GM12874 (cell line): ENCODE results near the gene ST3GAL3.

Experiments used
- TF ChIP-seq, protein P1 (sequence below): IDR thresholded peaks from 2 replicates; pipeline ENCODE4 v1.5.1; 2011; ENCODE audit warnings: low read depth, mild to moderate bottlenecking, control low read depth, low read length, moderate library complexity; ENCODE audit not compliant: insufficient read depth

ST3GAL3 gene

GRCh38 chr1:43688109-43688387 is 19.3 kb upstream of the ST3GAL3 start:
- TF ChIP-seq, protein P1, sequence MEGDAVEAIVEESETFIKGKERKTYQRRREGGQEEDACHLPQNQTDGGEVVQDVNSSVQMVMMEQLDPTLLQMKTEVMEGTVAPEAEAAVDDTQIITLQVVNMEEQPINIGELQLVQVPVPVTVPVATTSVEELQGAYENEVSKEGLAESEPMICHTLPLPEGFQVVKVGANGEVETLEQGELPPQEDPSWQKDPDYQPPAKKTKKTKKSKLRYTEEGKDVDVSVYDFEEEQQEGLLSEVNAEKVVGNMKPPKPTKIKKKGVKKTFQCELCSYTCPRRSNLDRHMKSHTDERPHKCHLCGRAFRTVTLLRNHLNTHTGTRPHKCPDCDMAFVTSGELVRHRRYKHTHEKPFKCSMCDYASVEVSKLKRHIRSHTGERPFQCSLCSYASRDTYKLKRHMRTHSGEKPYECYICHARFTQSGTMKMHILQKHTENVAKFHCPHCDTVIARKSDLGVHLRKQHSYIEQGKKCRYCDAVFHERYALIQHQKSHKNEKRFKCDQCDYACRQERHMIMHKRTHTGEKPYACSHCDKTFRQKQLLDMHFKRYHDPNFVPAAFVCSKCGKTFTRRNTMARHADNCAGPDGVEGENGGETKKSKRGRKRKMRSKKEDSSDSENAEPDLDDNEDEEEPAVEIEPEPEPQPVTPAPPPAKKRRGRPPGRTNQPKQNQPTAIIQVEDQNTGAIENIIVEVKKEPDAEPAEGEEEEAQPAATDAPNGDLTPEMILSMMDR, result no peak

- TF ChIP-seq, protein P1, result no peak
Measured at GRCh38 chr1:43688594-43689000, 18.7 kb upstream of the ST3GAL3 start.

DNA sequence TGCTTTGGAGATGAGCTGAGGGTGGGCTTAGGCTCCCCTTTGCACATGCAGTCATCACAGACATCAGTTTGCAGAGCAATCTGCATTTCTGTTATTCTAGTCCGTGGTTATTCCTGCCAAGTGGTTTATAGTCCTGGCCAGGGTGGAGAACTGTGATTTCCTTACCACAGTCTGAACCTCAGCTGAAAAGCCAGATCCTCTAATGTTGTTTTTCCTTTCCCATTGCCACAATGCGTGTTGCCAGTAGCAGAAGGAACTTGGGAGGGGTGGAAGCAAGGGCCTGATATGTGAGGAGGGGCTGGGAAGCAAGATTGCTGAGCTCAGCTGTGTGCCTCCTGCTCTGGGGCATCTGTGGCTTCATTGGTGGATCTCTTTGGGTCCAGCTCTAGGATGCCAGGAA is 18.0 kb upstream of the ST3GAL3 start:
- TF ChIP-seq, protein P1, result no peak

GRCh38 chr1:43691871-43692815 is 15.2 kb upstream of the ST3GAL3 start:
- TF ChIP-seq, protein P1, result no peak

DNA sequence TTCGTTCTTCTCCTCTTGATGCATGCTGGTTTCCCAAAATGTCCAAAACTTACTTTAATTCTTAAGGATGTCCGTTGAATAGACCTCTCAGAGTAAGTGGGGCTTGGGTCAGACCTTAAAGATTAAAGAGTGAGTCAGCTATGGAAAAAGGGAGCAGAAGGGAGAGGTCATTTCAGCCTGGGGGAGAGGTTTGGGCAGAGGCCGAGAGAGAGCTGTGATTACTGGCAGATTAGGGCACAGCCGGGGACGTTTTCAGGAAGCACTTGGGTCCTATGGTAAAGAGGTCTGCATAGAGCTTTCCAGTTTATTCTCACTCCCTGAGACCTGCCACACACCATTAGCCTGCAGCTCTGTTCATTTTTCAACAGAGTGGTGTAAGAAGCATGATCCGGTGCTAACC is 14.0 kb upstream of the ST3GAL3 start:
- TF ChIP-seq, protein P1, result no peak

- TF ChIP-seq, protein P1, result no peak
Measured at GRCh38 chr1:43699281-43699680, 8.1 kb upstream of the ST3GAL3 start.

DNA sequence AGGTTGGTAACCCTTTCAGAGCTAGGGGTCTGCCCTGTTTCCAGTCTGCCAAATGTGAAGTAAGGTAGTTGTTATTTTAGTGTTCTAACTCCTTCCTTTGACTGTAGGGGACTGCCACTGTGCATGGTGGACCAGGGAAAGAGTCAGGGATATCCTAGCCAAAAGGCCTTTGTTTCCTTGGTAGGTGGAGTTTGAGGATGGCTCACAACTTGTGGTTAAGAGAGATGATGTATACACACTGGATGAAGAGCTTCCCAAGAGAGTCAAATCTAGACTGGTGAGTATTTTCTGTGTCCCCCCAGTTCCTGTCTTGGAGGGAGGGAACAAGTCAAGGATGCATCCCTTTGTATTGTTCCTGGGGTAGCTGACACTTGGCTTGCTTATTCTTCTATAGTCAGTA is 3.5 kb upstream of the ST3GAL3 start:
- TF ChIP-seq, protein P1, result no peak
